RKO (cell line): Measurements from ENCODE around the gene ANXA9.

ENCODE experiments used
- DNase-seq: peaks from one replicate; pipeline ENCODE4 v3.0.0-alpha.2; 2016; ENCODE audit warnings: low spot score

Gene ANXA9

DNA sequence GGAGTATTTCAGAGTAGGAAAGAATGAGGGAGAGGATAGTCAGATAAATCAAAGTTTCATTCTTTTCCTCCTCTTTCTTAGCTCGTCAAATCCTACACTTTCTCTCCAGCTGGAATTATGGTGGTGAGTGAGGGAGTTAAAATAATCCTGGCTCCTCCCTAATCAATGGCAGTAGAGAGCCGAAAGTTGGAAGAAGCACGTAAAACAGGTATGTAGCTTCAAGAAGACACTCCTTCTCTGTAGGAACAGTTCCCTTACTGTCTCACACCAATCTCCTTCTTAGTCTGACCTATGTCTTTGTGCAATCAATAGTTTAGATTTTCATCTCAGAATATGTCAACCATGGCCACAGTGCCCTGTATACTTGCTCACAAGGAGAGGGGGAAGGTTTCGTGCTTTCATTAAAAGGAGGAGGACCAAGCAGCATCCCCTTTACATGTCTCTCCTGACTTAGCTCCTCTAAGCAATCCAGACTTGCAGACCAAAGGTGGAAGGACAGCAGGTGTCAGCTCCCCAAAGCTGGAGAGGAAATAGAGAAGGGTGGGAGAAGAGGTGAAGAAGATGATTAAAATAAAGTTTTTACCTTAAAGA lies 23.7 kb downstream of the ANXA9 start:
- DNase-seq: no peak

GRCh38 chr1:151006327-151007052 lies 24.4 kb downstream of the ANXA9 start, which contains the start of gene MINDY1:
TSS of gene MINDY1 (minus strand) at chr1:151006902. CDS start at chr1:151002617, 4,285 bp downstream.
- DNase-seq: peak; percentile 93

GRCh38 chr1:151007853-151008243 lies 25.8 kb downstream of the ANXA9 start:
- no peak for DNase-seq

- DNase-seq: peak; percentile 98
Measured at GRCh38 chr1:151008244-151009205, 26.4 kb downstream of the ANXA9 start, which contains the start of gene PRUNE1. TSS of gene PRUNE1 (plus strand) at chr1:151008449. CDS start at chr1:151008633, 184 bp downstream.

GRCh38 chr1:151009206-151009587 lies 27.1 kb downstream of the ANXA9 start:
- DNase-seq: peak; percentile 76

DNA sequence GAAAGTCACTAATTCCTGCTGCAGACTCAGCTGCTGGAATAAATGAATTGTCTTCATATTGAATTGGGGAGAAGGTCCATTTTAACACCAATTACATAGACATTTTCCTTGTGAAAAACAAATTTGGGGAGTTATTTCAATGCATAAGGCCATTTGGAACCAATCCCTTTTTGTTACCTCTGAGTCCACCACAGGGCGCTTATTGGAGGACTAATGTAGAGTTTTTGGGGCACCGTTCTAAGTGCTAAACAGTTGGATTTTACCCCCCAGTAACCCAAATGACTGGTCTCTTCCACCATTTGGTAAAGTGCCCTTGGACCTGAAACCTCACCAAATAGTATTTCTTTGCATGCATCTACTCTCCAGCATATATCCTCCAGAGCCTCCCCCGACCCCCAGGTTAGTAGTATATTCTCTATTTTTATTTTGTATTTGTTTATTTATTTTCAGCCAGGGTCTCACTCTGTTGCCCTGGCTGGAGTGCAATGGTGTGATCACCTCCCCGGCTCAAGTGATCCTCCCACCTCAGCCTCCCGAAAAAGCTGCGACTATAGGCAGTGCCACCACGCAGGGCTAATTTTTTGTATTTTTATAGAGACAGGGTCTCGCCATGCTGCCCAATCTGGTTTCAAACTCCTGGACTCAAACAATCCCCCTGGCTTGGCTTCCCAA lies 27.7 kb downstream of the ANXA9 start:
- DNase-seq: no peak

DNA sequence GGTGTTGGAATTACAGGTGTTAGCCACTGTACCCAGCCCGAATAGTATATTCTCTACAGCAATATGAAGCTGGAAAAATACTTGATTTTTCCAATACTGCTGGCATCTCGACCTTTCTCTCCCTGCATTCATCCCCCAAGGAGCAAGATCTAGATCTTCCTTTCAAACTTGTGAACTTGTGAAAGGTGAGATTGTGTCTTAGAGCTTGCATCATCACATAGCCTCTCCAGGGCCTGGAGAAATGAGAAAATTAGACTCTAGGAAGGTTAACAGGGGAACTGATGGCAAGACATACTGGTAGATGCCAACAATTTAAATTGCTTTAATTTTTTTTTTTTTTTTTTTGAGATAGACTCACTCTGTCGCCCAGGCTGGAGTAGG lies 28.2 kb downstream of the ANXA9 start:
- DNase-seq: no peak

GRCh38 chr1:151011154-151011850 lies 29.2 kb downstream of the ANXA9 start:
- no peak for DNase-seq

DNA sequence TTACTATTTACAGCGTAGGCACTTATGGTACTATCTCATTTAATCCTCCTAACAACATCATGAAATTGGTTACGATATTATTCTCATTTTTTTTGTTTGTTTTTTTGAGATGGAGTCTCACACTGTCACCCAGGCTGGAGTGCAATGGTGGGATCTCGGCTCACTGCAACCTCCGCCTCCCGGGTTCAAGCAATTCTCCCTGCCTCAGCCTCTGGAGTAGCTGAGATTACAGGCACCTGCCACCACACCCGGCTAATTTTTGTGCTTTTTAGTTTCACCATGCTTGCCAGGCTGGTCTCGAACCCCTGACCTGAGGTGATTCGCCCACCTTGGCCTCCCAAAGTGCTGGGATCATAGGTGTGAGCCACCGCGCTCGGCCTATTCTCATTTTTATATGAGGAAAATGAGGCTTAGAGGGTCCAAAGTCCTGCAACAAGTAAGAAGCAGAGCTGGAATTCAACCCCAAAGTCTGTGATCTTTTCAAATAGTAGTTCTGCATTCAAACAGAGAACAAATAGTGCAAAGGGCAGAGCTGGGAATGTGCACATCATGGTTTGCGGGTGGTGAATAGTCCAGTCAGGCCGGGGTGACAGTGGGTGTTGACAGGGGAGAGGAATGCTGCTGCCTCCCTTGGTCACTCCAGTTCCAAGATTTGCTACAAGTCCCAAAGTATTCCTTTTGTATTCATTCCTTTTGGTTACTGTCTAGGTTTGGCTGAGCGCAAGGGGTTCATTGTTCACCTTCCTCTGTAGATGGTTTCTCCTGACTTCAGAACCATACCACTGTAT lies 30.8 kb downstream of the ANXA9 start:
- no peak for DNase-seq

DNA sequence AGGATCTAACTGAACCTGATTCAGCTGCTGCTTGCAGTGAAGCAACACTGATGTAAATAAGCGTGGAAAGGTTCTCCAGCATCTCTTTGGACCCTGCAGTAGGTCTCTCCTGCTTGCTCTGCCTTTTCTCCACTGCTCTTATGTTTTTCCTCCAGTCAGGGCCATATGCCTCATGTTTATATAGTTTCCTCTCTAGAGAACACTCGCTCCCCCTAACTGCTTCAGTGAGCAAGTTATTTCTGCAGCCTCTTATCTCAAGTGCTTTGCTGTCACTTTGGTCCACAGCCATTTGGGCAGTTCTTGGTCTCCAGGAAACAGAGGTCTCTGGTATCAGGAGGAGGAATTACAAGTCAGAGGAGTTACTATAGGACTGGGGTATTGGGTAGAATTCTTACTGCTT lies 31.4 kb downstream of the ANXA9 start:
- DNase-seq: no peak

GRCh38 chr1:151024540-151025146 lies 42.6 kb downstream of the ANXA9 start:
- peak; percentile 50 for DNase-seq

DNA sequence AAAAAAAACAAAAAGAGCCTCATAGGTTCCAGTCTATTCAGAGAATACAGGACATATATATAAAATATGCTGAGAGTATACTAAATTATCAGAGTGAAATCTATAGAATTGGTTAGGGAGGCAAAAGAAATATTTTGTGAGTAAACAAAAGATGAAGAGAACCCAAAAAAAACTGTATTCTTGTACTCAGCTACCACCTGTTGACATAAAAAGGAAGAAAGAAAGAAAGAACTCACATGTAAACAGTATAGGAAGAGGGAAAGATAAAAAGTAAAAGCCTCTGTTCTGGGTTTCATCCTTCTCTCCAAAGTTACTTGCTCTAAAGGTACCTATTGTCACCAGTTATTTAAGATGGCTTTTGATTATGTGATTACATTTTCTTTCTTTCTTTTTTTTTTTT lies 44.4 kb downstream of the ANXA9 start:
- no peak for DNase-seq

DNA sequence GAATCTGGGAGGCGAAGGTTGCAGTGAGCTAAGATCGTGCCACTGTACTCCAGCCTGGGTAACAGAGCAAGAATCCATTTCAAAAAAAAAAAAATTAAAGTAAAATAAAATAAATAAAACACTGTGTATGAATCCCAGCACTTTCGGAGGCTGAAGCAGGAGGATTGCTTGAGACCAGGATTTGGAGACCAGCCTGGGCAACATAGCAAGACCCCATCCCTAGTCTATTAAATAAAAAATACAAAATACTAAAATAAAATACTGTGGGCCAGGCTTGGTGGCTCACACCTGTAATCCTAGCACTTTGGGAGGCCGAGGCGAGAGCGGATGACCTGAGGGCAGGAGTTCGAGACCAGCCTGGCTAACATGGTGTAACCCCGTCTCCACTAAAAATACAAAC lies 50.1 kb downstream of the ANXA9 start:
- no peak for DNase-seq

DNA sequence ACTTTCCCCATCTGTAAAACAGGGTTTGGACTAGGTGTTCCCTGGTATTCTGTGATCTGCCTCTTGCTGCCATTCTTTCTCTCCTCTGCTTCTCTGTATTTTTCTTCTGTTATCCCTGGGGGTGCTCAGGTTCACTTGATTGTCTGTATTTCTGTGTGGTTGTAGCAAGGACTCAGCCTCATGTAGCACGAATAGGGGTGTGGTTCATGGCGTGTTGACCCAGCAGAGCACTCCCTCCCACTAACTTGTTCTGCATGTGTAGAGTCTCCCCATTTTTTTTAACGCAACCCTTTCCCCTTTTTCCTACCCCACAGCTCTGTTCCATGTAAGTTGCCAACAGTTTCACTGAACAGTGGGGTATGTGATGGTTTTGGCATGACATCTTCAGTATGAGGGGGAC lies 53.1 kb downstream of the ANXA9 start:
- DNase-seq: no peak

DNA sequence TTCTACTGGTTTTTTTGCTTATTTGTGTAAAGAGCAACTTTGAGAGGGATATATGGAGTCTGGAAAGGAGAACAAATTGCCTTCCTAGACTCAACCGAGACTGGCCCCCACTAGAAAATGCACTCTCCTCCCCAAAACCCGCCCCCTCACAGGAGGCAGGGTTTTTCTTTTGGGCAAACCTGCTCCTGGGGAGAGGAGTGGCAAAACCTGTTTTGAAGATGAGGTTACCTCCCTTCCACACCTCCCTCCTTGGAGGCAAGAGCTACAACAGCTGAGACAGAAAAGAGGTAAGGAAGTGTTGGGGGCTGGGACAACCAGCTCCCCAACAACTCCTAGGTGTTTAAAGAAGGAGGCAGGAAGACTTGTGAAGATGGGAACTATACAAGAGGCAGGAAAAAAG lies 54.3 kb downstream of the ANXA9 start, which contains the start of gene BNIPL:
TSS of gene BNIPL (plus strand) at position 231 of the 400 bp plus-strand sequence. CDS start at position 371, 140 bp downstream.
- no peak for DNase-seq

- DNase-seq: no peak
Measured at GRCh38 chr1:151037032-151037431, 54.9 kb downstream of the ANXA9 start.

- no peak for DNase-seq
Measured at GRCh38 chr1:151039521-151039920, 57.4 kb downstream of the ANXA9 start.

DNA sequence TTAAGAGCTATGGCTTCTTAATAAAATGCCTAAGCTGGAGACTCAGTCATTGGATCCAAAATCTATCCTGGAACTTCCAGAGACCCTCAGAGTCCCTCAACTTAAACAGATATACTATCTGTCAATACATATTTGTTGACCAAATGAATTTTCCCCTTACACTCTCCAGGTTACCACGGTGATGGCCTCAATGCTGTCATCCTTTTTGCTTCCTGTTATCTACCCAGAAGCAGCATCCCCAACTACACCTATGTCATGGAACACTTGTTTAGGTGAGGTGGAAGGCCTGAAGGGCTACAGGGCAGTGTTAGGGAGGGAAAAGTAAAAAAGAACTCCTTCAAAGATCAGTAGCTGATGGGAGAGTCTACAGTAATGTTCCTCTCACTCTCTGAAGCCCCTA lies 61.1 kb downstream of the ANXA9 start:
- DNase-seq: no peak
